GM06990 (cell line): ENCODE data around the gene GLP2R.

Experiments
- DNase-seq: peaks from one replicate; pipeline ENCODE4 v3.0.0-alpha.2; 2011; ENCODE audit not compliant: insufficient read length; ENCODE audit errors: extremely low read depth
- H3K27me3 ChIP-seq: replicated peaks from 2 replicates; pipeline ENCODE4 v1.6.0; 2011; ENCODE audit warnings: low read length; ENCODE audit not compliant: control insufficient read depth, insufficient read depth
- H3K36me3 ChIP-seq: 2 replicates; pipeline ENCODE4 v1.5.1; 2011; ENCODE audit warnings: low read length; ENCODE audit not compliant: control insufficient read depth, insufficient read depth
- H3K4me3 ChIP-seq: replicated peaks from 2 replicates; pipeline ENCODE4 v1.5.1; 2011; ENCODE audit warnings: low read depth, mild to moderate bottlenecking, control low read depth, low read length
- TF ChIP-seq, protein P1 (sequence below): IDR thresholded peaks from 2 replicates; pipeline ENCODE4 v1.5.1; 2011; ENCODE audit warnings: low read length, control low read depth, mild to moderate bottlenecking, inconsistent platforms; ENCODE audit not compliant: insufficient read depth, poor library complexity, severe bottlenecking

GLP2R gene

DNA sequence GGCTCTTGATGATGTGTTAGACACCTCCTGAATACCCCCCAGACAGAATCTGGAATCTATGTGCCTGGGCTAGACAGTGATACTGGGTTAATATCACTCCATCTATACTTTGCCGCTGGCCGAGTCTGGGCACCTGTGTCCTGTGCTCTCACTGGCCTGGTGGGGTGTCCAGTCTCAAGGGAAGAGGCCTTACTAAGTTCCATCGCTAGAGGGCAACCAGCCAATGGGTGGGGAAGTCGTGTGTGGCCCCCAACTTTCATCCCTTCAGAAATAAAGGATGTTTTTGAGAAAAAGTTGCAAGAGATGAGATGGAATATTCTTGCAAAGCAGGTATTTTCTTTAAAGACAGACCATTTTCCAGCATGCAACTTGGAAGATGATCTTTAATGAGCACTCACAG, 1.6 kb upstream of the GLP2R start:
- no peak for DNase-seq
- H3K36me3 ChIP-seq = no peaks in the 10 kb centered on the region
- H3K4me3 ChIP-seq = no peak overlapping the region
- H3K27me3 ChIP-seq = no peaks in the 10 kb centered on the region; the same call in 1 of the 2 replicates
- TF ChIP-seq, protein P1, sequence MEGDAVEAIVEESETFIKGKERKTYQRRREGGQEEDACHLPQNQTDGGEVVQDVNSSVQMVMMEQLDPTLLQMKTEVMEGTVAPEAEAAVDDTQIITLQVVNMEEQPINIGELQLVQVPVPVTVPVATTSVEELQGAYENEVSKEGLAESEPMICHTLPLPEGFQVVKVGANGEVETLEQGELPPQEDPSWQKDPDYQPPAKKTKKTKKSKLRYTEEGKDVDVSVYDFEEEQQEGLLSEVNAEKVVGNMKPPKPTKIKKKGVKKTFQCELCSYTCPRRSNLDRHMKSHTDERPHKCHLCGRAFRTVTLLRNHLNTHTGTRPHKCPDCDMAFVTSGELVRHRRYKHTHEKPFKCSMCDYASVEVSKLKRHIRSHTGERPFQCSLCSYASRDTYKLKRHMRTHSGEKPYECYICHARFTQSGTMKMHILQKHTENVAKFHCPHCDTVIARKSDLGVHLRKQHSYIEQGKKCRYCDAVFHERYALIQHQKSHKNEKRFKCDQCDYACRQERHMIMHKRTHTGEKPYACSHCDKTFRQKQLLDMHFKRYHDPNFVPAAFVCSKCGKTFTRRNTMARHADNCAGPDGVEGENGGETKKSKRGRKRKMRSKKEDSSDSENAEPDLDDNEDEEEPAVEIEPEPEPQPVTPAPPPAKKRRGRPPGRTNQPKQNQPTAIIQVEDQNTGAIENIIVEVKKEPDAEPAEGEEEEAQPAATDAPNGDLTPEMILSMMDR = peak; percentile 31

DNA sequence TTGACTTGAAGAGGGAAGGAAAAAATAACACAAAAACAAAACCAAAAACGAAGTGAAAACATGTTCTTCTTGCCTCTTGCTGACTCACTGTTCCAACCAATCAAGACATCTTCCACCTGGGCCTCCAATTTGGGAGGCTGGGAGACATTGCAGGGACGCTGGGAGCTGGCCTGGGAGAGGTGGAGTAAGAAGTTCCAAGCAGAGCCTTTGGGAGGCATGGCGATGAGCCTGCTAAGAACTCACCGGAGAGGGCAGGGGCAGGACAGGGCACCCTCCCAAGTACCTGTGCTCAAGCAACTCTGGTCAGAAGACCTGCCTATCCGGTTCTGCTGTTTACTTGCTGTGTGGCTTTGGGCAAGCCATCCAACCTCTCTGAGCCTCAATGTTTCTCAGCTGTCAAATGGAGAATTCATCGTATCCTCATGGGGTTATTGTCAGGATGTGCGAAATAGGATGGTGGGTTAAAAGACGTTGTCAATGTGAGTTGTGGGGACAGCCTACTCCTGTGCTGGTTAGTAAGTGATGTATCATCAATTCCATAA, 856 bp upstream of the GLP2R start:
- Histone ChIP-seq H3K4me3 (no peak overlapping the region), H3K27me3 (no peaks in the 10 kb centered on the region; the same call in 1 of the 2 replicates), H3K36me3 (no peaks in the 10 kb centered on the region)
- TF ChIP-seq, protein P1 = no peak
- no peak for DNase-seq

DNA sequence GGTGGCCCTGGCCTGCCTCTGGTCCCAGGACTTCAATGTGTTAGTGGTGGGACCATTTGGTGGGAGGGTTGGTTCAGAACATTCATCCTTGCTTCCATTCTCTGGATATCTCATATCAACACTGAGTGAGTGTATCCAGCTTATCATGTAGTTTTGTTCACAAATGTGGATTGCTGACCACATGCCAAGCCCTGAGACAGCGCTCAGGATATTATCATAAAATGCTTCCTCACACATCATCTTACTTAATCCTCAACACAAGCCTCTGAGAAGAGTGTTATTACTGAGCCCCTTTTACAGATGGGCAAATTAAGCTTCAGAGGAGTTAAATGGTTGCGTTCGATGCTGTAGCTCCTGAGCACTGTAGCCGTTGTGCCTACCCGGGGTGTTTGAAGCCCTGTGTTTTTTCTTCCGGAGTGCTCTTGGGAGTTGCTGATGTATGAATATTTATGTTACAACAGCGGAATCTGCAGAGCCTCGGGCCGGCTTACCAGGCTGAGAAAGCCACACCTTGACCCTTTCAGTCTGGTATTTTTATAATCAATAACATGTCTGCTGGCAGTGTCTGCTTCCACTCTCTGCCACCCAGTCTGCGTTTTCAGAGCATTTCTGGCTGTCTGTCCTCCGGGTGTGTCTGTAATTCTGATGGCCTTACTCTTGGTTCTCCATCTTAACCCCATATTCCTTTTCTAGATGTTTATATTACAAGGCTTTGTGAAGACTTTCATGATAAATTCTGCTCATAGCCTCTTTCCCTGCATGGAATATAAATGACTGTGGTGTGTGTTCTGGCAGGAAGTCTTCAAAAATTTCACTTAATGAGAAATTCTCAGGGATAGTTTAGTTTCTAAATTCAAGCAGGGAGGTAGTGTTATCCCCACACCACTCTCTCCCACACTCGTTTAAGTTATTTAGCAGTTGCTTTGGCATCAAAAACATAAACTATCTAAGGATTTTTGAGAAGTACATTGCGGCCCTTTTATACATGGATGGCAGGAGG, 2.9 kb downstream of the GLP2R start:
- Histone ChIP-seq H3K36me3 (no peaks in the 10 kb centered on the region), H3K4me3 (no peak overlapping the region), H3K27me3 (no peaks in the 10 kb centered on the region; the same call in 1 of the 2 replicates)
- no peak for DNase-seq
- TF ChIP-seq, protein P1 = no peak

DNA sequence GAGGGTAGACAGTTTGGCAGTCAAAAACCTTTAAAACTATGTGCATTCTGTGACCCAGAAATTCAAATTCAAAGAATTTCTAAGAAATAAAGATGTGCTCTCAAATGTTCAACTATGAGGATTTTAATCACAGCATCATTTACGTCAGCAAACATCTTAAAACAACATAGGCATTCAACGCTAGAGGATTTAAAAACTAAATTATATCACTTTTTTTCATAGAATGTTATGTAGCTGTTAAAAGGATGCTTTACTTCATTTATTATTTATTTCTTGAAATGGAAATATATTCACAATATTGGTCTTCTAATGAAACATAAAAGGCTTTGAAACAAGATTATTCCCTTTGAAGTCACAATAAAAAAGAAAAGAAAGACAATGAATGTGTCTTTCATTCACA, 3.6 kb downstream of the GLP2R start:
- H3K4me3 ChIP-seq = no peak overlapping the region
- no peaks in the 10 kb centered on the region; the same call in 1 of the 2 replicates for H3K27me3 ChIP-seq
- TF ChIP-seq, protein P1 = no peak
- H3K36me3 ChIP-seq = no peaks in the 10 kb centered on the region
- DNase-seq = no peak

DNA sequence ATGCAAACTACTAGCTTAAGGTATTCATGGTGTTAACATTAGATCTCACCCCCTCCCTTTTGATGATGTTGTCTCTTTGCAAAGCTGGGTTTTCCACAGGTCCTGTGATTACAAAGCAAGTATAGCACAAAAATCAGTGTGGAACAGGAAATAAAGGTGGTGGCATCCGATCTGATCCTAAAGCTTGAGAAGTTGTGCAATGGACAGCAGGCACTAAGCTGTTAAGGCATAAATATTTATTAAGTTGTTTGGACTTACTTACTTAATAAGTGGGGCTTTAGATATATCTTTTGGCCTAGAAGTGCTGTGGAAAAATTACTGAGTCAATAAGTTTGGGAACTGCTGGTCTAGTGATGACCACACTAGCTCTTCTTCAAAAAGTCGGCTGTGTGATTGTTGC, 5.0 kb downstream of the GLP2R start:
- DNase-seq = no peak
- TF ChIP-seq, protein P1 = no peak
- no peaks in the 10 kb centered on the region for H3K36me3 ChIP-seq
- H3K27me3 ChIP-seq = no peaks in the 10 kb centered on the region; the same call in 1 of the 2 replicates
- no peak overlapping the region for H3K4me3 ChIP-seq
